GM12892 (cell line): ENCODE results near the gene WDR45B.

Experiments used
- POLR2A ChIP-seq: IDR thresholded peaks from 2 replicates; pipeline ENCODE4 v1.6.1; 2011; ENCODE audit warnings: low read depth, low read length, control low read depth
- TAF1 ChIP-seq: IDR thresholded peaks from 2 replicates; pipeline ENCODE4 v1.6.1; 2011; ENCODE audit warnings: low read depth, mild to moderate bottlenecking, control low read depth, low read length, borderline replicate concordance

DNA sequence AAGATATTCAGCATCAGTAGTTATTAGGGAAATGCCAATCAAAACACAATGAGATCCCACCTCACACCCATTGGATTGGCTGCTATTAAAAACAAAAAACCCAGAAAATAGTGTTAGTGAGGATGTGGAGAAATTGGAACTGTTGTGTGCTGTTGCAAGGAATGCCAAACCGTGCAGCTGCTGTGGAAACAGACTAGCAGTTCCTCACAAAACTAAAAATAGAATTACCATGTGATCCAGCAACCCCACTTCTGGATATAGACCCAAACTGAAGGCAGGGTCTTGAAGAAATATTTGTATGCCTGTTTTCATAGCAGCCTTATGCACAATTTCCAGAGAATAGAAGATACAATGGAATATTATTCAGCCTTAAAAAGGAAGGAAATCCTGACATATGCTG, 82.7 kb downstream of the WDR45B start:
- TF ChIP-seq POLR2A (no peak), TAF1 (no peak)
